ENCODE data around the gene CRTC1.

DNA sequence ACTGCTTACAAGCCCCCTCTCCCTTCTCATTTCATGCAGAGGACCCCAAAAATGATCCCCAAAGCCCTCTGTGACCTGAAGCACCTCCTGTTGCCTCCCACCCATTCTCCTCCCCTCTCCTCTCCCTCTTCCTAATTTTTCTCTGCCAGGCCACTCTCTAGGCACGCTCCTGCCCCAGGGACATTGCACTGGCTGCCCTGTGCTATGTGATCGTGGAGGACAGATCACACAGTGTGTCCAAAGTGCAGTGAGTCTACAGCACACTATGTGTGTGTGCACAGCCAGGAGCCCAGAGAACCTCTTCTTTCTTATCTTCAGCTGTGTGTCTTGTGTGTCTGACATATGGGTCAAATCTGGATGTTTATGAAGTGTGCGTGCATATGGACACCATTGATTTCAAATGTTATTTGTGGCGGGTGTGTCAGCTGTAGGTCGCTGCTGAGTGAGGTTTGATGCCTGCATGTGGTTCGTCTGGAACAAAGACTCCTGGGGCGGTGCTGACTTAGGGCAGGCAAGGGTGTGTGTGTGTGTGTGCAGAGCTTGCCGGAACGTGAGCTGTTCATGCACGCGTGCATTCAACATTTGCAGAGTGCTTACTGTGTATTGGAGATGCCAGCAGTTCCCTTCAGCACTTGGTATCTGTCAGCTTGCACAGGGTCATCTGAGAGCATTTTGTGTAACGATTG is 48.7 kb upstream of the CRTC1 start:
- no peak for TF ChIP-seq POLR2A (IDR thresholded peaks at IDR 0.05)
- TF ChIP-seq, protein P1, sequence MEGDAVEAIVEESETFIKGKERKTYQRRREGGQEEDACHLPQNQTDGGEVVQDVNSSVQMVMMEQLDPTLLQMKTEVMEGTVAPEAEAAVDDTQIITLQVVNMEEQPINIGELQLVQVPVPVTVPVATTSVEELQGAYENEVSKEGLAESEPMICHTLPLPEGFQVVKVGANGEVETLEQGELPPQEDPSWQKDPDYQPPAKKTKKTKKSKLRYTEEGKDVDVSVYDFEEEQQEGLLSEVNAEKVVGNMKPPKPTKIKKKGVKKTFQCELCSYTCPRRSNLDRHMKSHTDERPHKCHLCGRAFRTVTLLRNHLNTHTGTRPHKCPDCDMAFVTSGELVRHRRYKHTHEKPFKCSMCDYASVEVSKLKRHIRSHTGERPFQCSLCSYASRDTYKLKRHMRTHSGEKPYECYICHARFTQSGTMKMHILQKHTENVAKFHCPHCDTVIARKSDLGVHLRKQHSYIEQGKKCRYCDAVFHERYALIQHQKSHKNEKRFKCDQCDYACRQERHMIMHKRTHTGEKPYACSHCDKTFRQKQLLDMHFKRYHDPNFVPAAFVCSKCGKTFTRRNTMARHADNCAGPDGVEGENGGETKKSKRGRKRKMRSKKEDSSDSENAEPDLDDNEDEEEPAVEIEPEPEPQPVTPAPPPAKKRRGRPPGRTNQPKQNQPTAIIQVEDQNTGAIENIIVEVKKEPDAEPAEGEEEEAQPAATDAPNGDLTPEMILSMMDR (IDR thresholded peaks at IDR 0.05): no peak

All from body of pancreas (tissue), 4 donors.